ENCODE data around the gene PPP1R12A.
"Not testable (repeated sequence)": the region's sequence is repeated elsewhere in the genome, so short reads cannot be mapped to it uniquely, and the experiment has no call there.

The PPP1R12A gene

GRCh38 chr12:79954037-79954610, 19.2 kb upstream of the PPP1R12A start:
- no peak overlapping the region for H3K4me3 ChIP-seq (replicated peaks; ENCODE audit: low read depth, low read length)
- TF ChIP-seq, protein P1, sequence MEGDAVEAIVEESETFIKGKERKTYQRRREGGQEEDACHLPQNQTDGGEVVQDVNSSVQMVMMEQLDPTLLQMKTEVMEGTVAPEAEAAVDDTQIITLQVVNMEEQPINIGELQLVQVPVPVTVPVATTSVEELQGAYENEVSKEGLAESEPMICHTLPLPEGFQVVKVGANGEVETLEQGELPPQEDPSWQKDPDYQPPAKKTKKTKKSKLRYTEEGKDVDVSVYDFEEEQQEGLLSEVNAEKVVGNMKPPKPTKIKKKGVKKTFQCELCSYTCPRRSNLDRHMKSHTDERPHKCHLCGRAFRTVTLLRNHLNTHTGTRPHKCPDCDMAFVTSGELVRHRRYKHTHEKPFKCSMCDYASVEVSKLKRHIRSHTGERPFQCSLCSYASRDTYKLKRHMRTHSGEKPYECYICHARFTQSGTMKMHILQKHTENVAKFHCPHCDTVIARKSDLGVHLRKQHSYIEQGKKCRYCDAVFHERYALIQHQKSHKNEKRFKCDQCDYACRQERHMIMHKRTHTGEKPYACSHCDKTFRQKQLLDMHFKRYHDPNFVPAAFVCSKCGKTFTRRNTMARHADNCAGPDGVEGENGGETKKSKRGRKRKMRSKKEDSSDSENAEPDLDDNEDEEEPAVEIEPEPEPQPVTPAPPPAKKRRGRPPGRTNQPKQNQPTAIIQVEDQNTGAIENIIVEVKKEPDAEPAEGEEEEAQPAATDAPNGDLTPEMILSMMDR (IDR thresholded peaks at IDR 0.05; ENCODE audit: low read depth, low read length, missing control alignments) = no peak
- DNase-seq (ENCODE audit: extremely low read depth, low read depth) = no peak

- DNase-seq (ENCODE audit: extremely low read depth, low read depth) = no peak
- TF ChIP-seq, protein P1 (IDR thresholded peaks at IDR 0.05; ENCODE audit: low read depth, low read length, missing control alignments) = no peak
- no peak overlapping the region for H3K4me3 ChIP-seq (replicated peaks; ENCODE audit: low read depth, low read length)
Measured at GRCh38 chr12:79949098-79949497, 14.2 kb upstream of the PPP1R12A start.

GRCh38 chr12:79945433-79945832, 10.5 kb upstream of the PPP1R12A start:
- TF ChIP-seq, protein P1 (IDR thresholded peaks at IDR 0.05; ENCODE audit: low read depth, low read length, missing control alignments) = no peak
- no peak for DNase-seq (ENCODE audit: extremely low read depth, low read depth)
- H3K4me3 ChIP-seq (replicated peaks; ENCODE audit: low read depth, low read length) = no peak overlapping the region

DNA sequence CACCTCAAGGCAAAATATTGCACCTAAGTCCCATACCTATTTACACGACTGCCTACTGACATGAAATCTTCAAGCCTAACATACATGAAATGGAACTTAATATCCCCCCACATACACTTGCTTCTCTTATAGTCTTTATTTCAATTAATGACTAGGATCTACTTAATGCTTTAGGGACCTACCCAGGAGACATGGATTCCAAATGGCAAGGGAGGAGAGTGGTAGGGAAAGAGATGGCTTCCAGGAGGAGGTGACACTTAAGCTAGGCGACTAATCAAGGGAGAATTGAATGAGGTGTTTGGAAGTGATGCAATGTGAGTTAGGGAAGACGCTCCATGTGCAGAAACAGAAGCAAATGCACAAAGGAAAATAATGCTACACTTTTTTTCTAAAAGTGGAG, 9.7 kb upstream of the PPP1R12A start:
- H3K4me3 ChIP-seq (replicated peaks; ENCODE audit: low read depth, low read length) = no peak overlapping the region
- no peak for DNase-seq (ENCODE audit: extremely low read depth, low read depth)
- TF ChIP-seq, protein P1 (IDR thresholded peaks at IDR 0.05; ENCODE audit: low read depth, low read length, missing control alignments) = no peak

DNA sequence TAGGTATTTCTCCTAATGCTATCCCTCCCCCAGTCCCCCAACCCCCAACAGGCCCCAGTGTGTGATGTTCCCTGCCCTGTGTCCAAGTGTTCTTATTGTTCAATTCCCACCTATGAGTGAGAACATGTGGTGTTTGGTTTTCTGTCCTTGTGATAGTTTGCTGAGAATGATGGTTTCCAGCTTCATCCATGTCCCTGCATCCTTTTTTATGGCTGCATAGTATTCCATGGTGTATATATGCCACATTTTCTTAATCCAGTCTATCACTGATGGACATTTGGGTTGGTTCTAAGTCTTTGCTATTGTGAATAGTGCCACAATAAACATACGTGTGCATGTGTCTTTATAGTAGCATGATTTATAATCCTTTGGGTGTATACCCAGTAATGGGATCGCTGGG, 7.9 kb upstream of the PPP1R12A start:
- not testable (repeated sequence) for DNase-seq (ENCODE audit: extremely low read depth, low read depth); H3K4me3 ChIP-seq (replicated peaks; ENCODE audit: low read depth, low read length)

- no peak for DNase-seq (ENCODE audit: extremely low read depth, low read depth)
- TF ChIP-seq, protein P1 (IDR thresholded peaks at IDR 0.05; ENCODE audit: low read depth, low read length, missing control alignments) = no peak
- no peak overlapping the region for H3K4me3 ChIP-seq (replicated peaks; ENCODE audit: low read depth, low read length)
Measured at GRCh38 chr12:79939728-79940310, 4.9 kb upstream of the PPP1R12A start.

DNA sequence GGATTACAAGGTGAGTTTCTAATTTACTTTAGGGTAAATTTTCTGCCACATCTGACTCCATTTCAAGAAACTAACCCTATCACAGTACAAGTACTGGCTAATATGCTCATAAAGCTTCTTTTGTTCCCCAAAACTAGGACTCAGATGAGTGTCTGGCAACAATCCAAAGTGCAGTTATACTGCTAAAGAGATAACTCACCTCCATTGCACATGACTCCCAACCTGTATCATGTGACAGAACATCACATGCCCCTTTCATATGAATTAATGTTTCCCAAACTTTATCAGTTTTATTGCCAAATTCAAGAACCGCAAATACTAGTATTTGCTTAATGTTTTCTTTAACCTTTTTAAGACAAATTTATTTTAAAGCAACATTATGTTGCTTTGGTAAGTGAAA, 3.9 kb upstream of the PPP1R12A start:
- no peak overlapping the region for H3K4me3 ChIP-seq (replicated peaks; ENCODE audit: low read depth, low read length)
- TF ChIP-seq, protein P1 (IDR thresholded peaks at IDR 0.05; ENCODE audit: low read depth, low read length, missing control alignments) = no peak
- no peak for DNase-seq (ENCODE audit: extremely low read depth, low read depth)
